C4-2B (cell line): ENCODE data around the gene CNPPD1.

ENCODE experiments used
- H3K27ac ChIP-seq: fragments of 450-650 bp; 2 replicates; pipeline ENCODE4 v1.5.1; 2017
- ZFX ChIP-seq: fragments of 450-650 bp; IDR thresholded peaks from 2 replicates; pipeline ENCODE4 v1.6.1; 2017
- TF ChIP-seq, protein P1 (sequence below): fragments of 450-650 bp; conservative IDR thresholded peaks from 2 replicates; pipeline ENCODE4 v1.5.1; 2017; ENCODE audit warnings: mild to moderate bottlenecking

The CNPPD1 gene

DNA sequence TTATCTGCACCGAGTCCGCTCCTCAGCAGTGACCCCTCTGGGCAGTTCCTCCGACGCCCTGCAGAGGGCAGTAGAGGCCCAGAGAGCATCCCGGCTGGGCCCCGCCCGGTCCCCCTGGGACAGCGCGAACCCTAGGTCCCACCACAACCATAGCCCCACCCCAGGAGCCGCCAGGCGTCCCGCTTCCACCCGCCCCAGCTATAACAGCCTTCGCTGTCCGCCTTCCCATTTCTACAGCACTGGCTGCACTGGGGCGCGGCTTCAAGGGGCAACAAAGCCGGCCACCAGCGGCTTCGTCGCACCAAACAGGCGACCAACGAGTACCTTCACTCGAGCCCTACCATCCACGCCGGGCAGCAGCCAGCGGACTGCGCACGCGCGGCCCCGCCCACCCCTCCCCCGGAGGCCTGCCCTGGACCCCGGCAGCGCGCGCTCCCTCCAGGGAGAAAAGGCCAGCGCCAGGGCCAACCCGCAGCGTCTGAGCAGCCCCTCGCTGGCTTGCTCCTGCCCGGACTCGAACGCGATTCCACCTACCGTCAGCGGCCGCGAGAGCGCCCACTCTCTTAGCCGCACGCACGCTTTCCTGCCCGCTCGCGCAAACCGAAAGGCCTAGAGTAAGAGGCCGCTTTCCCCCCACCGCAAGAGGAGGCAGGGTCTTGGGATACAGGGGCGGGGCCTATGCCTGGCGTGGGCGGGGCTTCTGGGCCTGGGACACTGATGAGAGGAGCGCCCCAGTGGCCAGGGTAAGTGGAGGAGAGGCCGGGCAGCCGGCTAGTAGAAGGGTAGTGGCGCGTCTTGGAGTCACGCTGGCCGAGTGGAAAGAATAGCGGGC is 16.3 kb downstream of the CNPPD1 start, which contains the start of gene NHEJ1:
TSS of gene NHEJ1 (minus strand) at position 630 of the 832 bp plus-strand sequence. CDS start 2,453 bp downstream, outside the sequence.
- TF ChIP-seq, protein P1, sequence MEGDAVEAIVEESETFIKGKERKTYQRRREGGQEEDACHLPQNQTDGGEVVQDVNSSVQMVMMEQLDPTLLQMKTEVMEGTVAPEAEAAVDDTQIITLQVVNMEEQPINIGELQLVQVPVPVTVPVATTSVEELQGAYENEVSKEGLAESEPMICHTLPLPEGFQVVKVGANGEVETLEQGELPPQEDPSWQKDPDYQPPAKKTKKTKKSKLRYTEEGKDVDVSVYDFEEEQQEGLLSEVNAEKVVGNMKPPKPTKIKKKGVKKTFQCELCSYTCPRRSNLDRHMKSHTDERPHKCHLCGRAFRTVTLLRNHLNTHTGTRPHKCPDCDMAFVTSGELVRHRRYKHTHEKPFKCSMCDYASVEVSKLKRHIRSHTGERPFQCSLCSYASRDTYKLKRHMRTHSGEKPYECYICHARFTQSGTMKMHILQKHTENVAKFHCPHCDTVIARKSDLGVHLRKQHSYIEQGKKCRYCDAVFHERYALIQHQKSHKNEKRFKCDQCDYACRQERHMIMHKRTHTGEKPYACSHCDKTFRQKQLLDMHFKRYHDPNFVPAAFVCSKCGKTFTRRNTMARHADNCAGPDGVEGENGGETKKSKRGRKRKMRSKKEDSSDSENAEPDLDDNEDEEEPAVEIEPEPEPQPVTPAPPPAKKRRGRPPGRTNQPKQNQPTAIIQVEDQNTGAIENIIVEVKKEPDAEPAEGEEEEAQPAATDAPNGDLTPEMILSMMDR = peak; percentile 94
- TF ChIP-seq ZFX = peak; percentile 87

DNA sequence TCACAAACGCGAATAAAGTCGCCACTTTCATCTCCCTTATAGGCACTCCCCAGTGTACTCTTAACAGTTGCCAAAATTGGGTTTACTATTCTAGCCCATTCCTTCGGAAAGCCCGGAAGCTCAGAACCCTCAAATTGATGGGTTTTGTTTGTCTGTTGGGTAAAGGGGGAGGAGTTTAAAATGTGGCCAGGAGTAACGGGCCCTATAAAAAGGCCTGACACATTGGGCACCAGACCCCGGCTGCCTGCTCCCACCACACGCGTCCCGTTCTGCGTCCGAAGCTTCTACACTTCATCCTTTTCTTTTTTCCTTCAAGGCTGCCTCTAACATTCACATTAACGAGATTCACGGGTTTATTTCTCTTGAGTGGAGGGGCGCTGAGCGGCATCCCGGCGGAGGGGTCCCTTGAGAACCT is 16.9 kb downstream of the CNPPD1 start:
- H3K27ac ChIP-seq = peak overlapping the region; percentile 78

More for the DNA sequence above, 16.3 kb downstream of the CNPPD1 start, which contains the start of gene NHEJ1:
- H3K27ac ChIP-seq = peak within 1 kb of the TSS; percentile 78

DNA sequence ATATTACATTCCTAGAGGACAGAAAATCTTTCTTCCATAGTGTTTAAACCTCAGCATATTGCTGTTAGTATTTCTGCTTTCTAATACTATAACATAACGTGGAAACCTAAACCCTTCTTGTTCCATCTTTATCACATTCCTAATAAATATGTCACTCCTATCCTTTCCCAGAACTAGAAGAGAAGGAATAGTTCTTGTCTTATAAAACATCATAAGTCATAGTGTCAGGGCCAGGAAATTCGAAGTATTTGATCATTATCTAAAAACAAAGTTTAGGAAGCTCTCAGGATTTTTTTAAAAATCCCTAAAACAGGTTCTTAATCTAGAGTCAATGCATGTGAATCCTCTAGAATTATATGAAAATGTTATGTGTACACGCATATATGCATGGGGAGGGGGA is 18.1 kb downstream of the CNPPD1 start:
- no peak overlapping the region for H3K27ac ChIP-seq
- TF ChIP-seq, protein P1 = no peak
- no peak for TF ChIP-seq ZFX

More for the DNA sequence above, 16.9 kb downstream of the CNPPD1 start:
- no peak for TF ChIP-seq ZFX
- TF ChIP-seq, protein P1 = no peak

DNA sequence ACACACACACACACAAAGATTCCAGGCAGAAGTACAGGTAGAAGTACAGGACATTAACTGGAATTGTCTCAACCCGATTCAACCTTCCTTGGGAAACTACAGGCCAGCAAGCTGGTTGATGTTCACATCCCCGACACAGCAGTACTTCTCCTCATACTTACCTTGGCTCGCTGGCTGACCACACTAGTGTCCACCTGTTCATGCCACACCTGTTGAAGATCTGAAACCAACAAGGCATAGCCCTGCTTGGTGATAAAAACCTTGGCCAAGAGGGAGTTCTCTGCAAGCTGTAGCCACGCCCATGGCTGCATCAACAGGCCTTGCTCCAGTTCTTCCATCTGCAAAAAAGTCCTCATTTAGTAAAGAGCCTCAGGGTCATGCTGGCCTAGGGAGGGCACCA is 18.7 kb downstream of the CNPPD1 start:
- H3K27ac ChIP-seq = no peak overlapping the region
- no peak for TF ChIP-seq ZFX
- TF ChIP-seq, protein P1 = no peak

DNA sequence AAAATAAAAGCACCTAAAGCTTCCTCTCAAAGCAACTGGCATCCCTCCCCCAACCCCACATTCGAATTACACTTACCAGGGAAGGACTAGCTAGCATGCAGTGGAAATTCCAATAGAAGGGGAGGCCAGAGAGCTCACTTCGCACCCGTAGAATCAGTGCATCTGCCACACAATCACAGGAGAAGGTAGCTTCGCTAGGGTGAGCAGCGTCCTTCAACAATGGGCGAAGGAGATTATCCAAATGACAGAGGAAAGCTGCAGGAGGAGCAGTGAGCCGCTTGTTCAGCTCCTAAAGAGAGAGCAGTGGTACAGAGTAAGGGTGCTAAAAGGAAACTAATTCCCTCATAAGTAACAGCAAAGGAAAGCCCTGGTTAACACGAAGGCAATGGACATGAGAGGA is 19.3 kb downstream of the CNPPD1 start:
- no peak overlapping the region for H3K27ac ChIP-seq
- TF ChIP-seq, protein P1 = no peak
- no peak for TF ChIP-seq ZFX

DNA sequence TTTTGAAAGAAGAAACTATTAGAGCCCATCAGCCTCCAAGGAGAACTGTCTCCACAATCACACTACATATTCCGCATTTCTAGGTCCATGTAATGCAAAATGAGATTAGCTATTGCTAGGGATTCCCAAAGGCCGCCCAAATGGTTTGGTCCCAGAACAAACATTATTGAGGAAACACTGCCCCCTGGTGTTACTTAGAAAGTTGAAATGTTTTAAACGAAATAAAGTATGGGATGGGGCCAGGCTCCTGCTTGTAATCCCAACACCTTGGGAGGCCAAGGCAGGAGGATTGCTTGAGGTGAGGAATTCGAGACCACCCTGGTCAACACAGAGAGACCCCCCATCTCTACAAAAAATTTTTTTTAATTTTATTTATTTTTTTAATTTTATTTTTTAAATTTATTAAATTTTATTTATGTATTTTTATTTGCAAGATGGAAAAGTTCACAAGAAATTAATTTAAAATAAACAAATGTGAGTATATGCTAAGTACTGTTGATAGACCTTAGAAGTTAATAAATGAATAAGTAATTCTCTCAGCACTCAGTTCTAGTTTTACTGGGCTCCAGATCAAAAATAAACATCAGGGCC is 21.6 kb downstream of the CNPPD1 start:
- TF ChIP-seq, protein P1 = peak; percentile 43
- no peak for TF ChIP-seq ZFX

DNA sequence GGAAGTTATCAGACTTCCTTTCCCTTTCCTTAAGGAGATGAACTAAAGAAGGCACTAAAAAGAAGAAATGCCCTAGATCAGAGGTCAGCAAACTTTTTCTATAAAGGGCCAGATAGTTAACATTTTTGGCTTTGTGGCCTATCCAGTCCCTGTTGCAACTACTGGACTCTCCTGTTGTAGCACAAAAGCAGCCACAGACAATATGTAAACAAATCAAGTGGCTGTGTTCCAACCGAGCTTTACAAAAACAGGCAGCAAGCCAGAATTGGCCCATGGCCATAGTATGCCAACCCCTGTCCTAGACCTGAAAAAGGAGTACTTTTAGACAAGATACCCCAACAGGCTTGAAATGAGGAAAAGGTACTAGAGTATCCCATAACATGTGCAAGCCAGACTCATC is 27.1 kb downstream of the CNPPD1 start:
- TF ChIP-seq, protein P1 = no peak
- no peak for TF ChIP-seq ZFX
- no peak overlapping the region for H3K27ac ChIP-seq

More for the DNA sequence above, 21.6 kb downstream of the CNPPD1 start:
- H3K27ac ChIP-seq = no peak overlapping the region
